HG03139 (cell line): ENCODE data around the gene SLC9C1.
"Not testable (repeated sequence)": the region's sequence is repeated elsewhere in the genome, so short reads cannot be mapped to it uniquely, and the experiment has no call there.

Experiments
- ATAC-seq: cut with Tn5 transposase; IDR thresholded peaks from one replicate; pipeline ENCODE4 v1.9.1; 2021; ENCODE audit not compliant: unreplicated experiment

Gene SLC9C1

GRCh38 chr3:112199622-112200316, 94.2 kb downstream of the SLC9C1 start:
- no peak for ATAC-seq

GRCh38 chr3:112197131-112197530, 96.9 kb downstream of the SLC9C1 start:
- ATAC-seq, result no peak

- ATAC-seq, result no peak
Measured at GRCh38 chr3:112187300-112187699, 106.7 kb downstream of the SLC9C1 start.

- not testable (repeated sequence) for ATAC-seq
Measured at GRCh38 chr3:112185423-112186035, 108.5 kb downstream of the SLC9C1 start.

GRCh38 chr3:112175646-112176045, 118.4 kb downstream of the SLC9C1 start:
- ATAC-seq, result no peak

- no peak for ATAC-seq
Measured at GRCh38 chr3:112175037-112175436, 119.0 kb downstream of the SLC9C1 start.

GRCh38 chr3:112171144-112171543, 122.9 kb downstream of the SLC9C1 start:
- ATAC-seq, result no peak

- ATAC-seq, result no peak
Measured at GRCh38 chr3:112170046-112170445, 124.0 kb downstream of the SLC9C1 start.

GRCh38 chr3:112167758-112168157, 126.3 kb downstream of the SLC9C1 start:
- ATAC-seq, result no peak

GRCh38 chr3:112149136-112149535, 144.9 kb downstream of the SLC9C1 start:
- ATAC-seq, result no peak

GRCh38 chr3:112143689-112144088, 150.3 kb downstream of the SLC9C1 start:
- no peak for ATAC-seq

GRCh38 chr3:112143251-112143650, 150.8 kb downstream of the SLC9C1 start:
- no peak for ATAC-seq

GRCh38 chr3:112141293-112141692, 152.7 kb downstream of the SLC9C1 start:
- ATAC-seq, result no peak

GRCh38 chr3:112140584-112140983, 153.4 kb downstream of the SLC9C1 start:
- no peak for ATAC-seq

- no peak for ATAC-seq
Measured at GRCh38 chr3:112138219-112138969, 155.6 kb downstream of the SLC9C1 start.

GRCh38 chr3:112137781-112138180, 156.2 kb downstream of the SLC9C1 start:
- no peak for ATAC-seq

- ATAC-seq, result no peak
Measured at GRCh38 chr3:112136959-112137693, 156.9 kb downstream of the SLC9C1 start.

- no peak for ATAC-seq
Measured at GRCh38 chr3:112136046-112136445, 158.0 kb downstream of the SLC9C1 start.

GRCh38 chr3:112134335-112135124, 159.5 kb downstream of the SLC9C1 start:
- no peak for ATAC-seq

- ATAC-seq, result no peak
Measured at GRCh38 chr3:112133626-112134334, 160.2 kb downstream of the SLC9C1 start.
